ENCODE data around the gene PSMB11.

PSMB11 gene

GRCh38 chr14:23015618-23016017 is 26.4 kb upstream of the PSMB11 start:
- DNase-seq, result no peak

- no peak for DNase-seq
Observed at GRCh38 chr14:23017091-23017490, 24.9 kb upstream of the PSMB11 start.

- no peak for DNase-seq
Observed at GRCh38 chr14:23018107-23018506, 23.9 kb upstream of the PSMB11 start.

- no peak for DNase-seq
Observed at GRCh38 chr14:23020143-23021128, 21.6 kb upstream of the PSMB11 start.

GRCh38 chr14:23021434-23021833 is 20.6 kb upstream of the PSMB11 start:
- DNase-seq, result peak; percentile 81

- DNase-seq, result no peak
Observed at GRCh38 chr14:23021889-23022442, 20.0 kb upstream of the PSMB11 start.

- no peak for DNase-seq
Observed at GRCh38 chr14:23023022-23023794, 18.8 kb upstream of the PSMB11 start.

GRCh38 chr14:23023795-23024152 is 18.2 kb upstream of the PSMB11 start:
- DNase-seq, result no peak

GRCh38 chr14:23024612-23025075 is 17.4 kb upstream of the PSMB11 start:
- DNase-seq, result peak; percentile 52

GRCh38 chr14:23025151-23025814 is 16.7 kb upstream of the PSMB11 start:
- peak; percentile 46 for DNase-seq

- DNase-seq, result no peak
Observed at GRCh38 chr14:23028799-23029198, 13.2 kb upstream of the PSMB11 start.

- DNase-seq, result no peak
Observed at GRCh38 chr14:23030936-23031335, 11.1 kb upstream of the PSMB11 start.

GRCh38 chr14:23033251-23033727 is 8.7 kb upstream of the PSMB11 start:
- DNase-seq, result no peak

GRCh38 chr14:23033801-23034497 is 8.1 kb upstream of the PSMB11 start:
- no peak for DNase-seq

GRCh38 chr14:23034498-23035302 is 7.3 kb upstream of the PSMB11 start, which contains the start of gene PSMB5:
TSS of gene PSMB5 (minus strand) at chr14:23034900. CDS start at chr14:23034881, 19 bp downstream.
- DNase-seq, result peak; percentile 97

GRCh38 chr14:23035303-23036144 is 6.5 kb upstream of the PSMB11 start:
- DNase-seq, result no peak

GRCh38 chr14:23040100-23040499 is 1.9 kb upstream of the PSMB11 start:
- DNase-seq, result no peak

- DNase-seq, result no peak
Observed at GRCh38 chr14:23041729-23042128, 283 bp upstream of the PSMB11 start.

GRCh38 chr14:23043145-23043544 is 1.1 kb downstream of the PSMB11 start:
- DNase-seq, result no peak

- DNase-seq, result peak; percentile 37
Observed at GRCh38 chr14:23043754-23044153, 1.7 kb downstream of the PSMB11 start.

Measured in retina (tissue), 1 donor.